HEK293 (cell line): ENCODE results near the gene LHX2.
A peak's percentile ranks its signal among the peaks of the same experiment; 100 is the strongest.

Experiments used
- CTCF ChIA-PET: fragments of 350-600 bp; formaldehyde crosslinking; extraction: SDS; loops from one replicate; lab custom pipeline; 2021; ENCODE audit warnings: antibody characterized with exemption; lab: Yijun Ruan, JAX
- POLR2A ChIA-PET: fragments of 300-600 bp; formaldehyde crosslinking; extraction: SDS; loops from one replicate; lab custom pipeline; 2020; ENCODE audit warnings: antibody characterized with exemption, inconsistent platforms; lab: Yijun Ruan, JAX
- H3K27ac ChIP-seq: fragments of 200-500 bp; sonication (Bioruptor generic); 2 replicates; pipeline ENCODE4 v1.5.1; 2014; ENCODE audit warnings: low read depth, low read length, control low read depth, inconsistent platforms; ENCODE audit errors: extremely low read depth
- H3K36me3 ChIP-seq, 2 experiments: fragments of 200-500 bp in 1 of 2; sonication (Bioruptor generic) in 1 of 2; 1 replicate in 1 of 2; 2 replicates in 1 of 2; pipeline ENCODE4 v1.5.1; 2014 to 2017; ENCODE audit warnings: inconsistent platforms in 2 of 2, low read length in 2 of 2; ENCODE audit not compliant: control insufficient read depth in 2 of 2, insufficient read depth in 1 of 2
- H3K4me1 ChIP-seq: fragments of 200-500 bp; sonication (Bioruptor generic); 2 replicates; pipeline ENCODE4 v1.5.1; 2014; ENCODE audit warnings: mild to moderate bottlenecking, low read length, inconsistent platforms; ENCODE audit not compliant: control insufficient read depth, insufficient read depth
- H3K4me3 ChIP-seq: 2 replicates; pipeline ENCODE4 v1.5.1; 2011; ENCODE audit warnings: low read depth, mild to moderate bottlenecking, control low read depth, low read length, moderate library complexity
- H3K9me3 ChIP-seq: fragments of 200-500 bp; sonication (Bioruptor generic); 2 replicates; pipeline ENCODE4 v1.5.1; 2014; ENCODE audit warnings: low read depth, low read length, inconsistent platforms; ENCODE audit not compliant: control insufficient read depth, insufficient read depth
- GLIS1 ChIP-seq: fragments of 450-650 bp; formaldehyde crosslinking; IDR thresholded peaks from 2 replicates; pipeline ENCODE4 v1.5.1; 2016; ENCODE audit warnings: missing biosample characterization, missing genetic modification characterization
- OSR2 ChIP-seq: fragments of 450-650 bp; formaldehyde crosslinking; IDR thresholded peaks from 2 replicates; pipeline ENCODE4 v1.5.1; 2016; ENCODE audit warnings: missing biosample characterization, missing genetic modification characterization
- SCRT1 ChIP-seq: fragments of 450-650 bp; formaldehyde crosslinking; IDR thresholded peaks from 2 replicates; pipeline ENCODE4 v1.5.1; 2016; ENCODE audit warnings: missing biosample characterization, missing genetic modification characterization, borderline replicate concordance
- TSHZ1 ChIP-seq: fragments of 450-650 bp; formaldehyde crosslinking; IDR thresholded peaks from 2 replicates; pipeline ENCODE4 v1.5.1; 2016; ENCODE audit warnings: missing biosample characterization, missing genetic modification characterization, borderline replicate concordance
- ZBTB20 ChIP-seq: fragments of 450-650 bp; formaldehyde crosslinking; IDR thresholded peaks from 2 replicates; pipeline ENCODE4 v1.5.1; 2016; ENCODE audit warnings: missing biosample characterization, missing genetic modification characterization
- ZFHX2 ChIP-seq: fragments of 450-650 bp; formaldehyde crosslinking; conservative IDR thresholded peaks from 2 replicates; pipeline ENCODE4 v1.5.1; 2016; ENCODE audit warnings: missing biosample characterization, missing genetic modification characterization
- ZFP3 ChIP-seq: fragments of 450-650 bp; formaldehyde crosslinking; IDR thresholded peaks from 2 replicates; pipeline ENCODE4 v1.5.1; 2016; ENCODE audit warnings: low read depth, missing biosample characterization, missing genetic modification characterization
- ZNF354C ChIP-seq: fragments of 450-650 bp; formaldehyde crosslinking; IDR thresholded peaks from 2 replicates; pipeline ENCODE4 v1.5.1; 2016; ENCODE audit warnings: missing biosample characterization, missing genetic modification characterization, low read depth, borderline replicate concordance
- ZNF398 ChIP-seq: fragments of 450-650 bp; formaldehyde crosslinking; IDR thresholded peaks from 2 replicates; pipeline ENCODE4 v1.5.1; 2017; ENCODE audit warnings: missing biosample characterization, missing genetic modification characterization
- ZNF645 ChIP-seq: fragments of 450-650 bp; formaldehyde crosslinking; IDR thresholded peaks from 2 replicates; pipeline ENCODE4; 2016; ENCODE audit warnings: missing biosample characterization, missing genetic modification characterization
- ZNF658 ChIP-seq: fragments of 450-650 bp; formaldehyde crosslinking; IDR thresholded peaks from 2 replicates; pipeline ENCODE4; 2016; ENCODE audit warnings: missing biosample characterization, missing genetic modification characterization
- ZNF76 ChIP-seq: fragments of 450-650 bp; formaldehyde crosslinking; IDR thresholded peaks from 2 replicates; pipeline ENCODE4; 2016; ENCODE audit warnings: low read depth, missing biosample characterization, missing genetic modification characterization, borderline replicate concordance
- ZNF791 ChIP-seq: fragments of 450-650 bp; formaldehyde crosslinking; IDR thresholded peaks from 2 replicates; pipeline ENCODE4 v1.5.1; 2016; ENCODE audit warnings: missing biosample characterization, missing genetic modification characterization
- ZNF830 ChIP-seq: fragments of 450-650 bp; IDR thresholded peaks from 2 replicates; pipeline ENCODE4 v1.5.0; 2018; ENCODE audit warnings: missing biosample characterization, missing genetic modification characterization, low read depth, mild to moderate bottlenecking, moderate library complexity
- TF ChIP-seq, protein P1 (sequence below): fragments of 450-650 bp; formaldehyde crosslinking; IDR thresholded peaks from 2 replicates; pipeline ENCODE4 v1.5.1; 2016; ENCODE audit warnings: missing biosample characterization, missing genetic modification characterization
- TF ChIP-seq, protein P2 (sequence below): fragments of 450-650 bp; formaldehyde crosslinking; IDR thresholded peaks from 2 replicates; pipeline ENCODE4 v1.5.1; 2016; ENCODE audit warnings: missing biosample characterization, missing genetic modification characterization
- TF ChIP-seq, protein P3 (sequence below): fragments of 450-650 bp; formaldehyde crosslinking; IDR thresholded peaks from 2 replicates; pipeline ENCODE4 v1.5.1; 2016; ENCODE audit warnings: missing biosample characterization, missing genetic modification characterization
- TF ChIP-seq, protein P4 (sequence below): fragments of 450-650 bp; formaldehyde crosslinking; IDR thresholded peaks from 2 replicates; pipeline ENCODE4 v1.5.1; 2017; ENCODE audit warnings: missing biosample characterization, missing genetic modification characterization

The LHX2 gene

DNA sequence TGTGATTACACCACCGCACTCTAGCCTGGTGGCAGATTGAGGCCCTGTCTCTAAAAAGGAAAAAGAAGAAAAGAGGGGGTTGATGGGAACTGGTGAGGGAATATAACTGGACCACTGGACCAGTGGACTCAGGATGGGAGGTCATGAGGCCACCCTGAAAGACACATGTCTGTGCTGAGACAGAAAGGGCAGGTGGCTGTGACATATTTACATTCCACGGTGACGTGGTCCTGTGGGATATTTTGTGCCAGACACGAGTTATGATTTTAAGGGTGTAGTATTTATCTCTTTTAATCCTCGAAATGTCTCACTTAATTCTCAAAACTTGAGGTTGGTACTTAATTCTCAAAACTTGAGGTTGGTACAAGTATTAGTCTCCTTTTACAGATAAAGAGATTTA, 32.9 kb downstream of the LHX2 start (continued):
- no peak for TF ChIP-seq SCRT1 (tag by site-specific recombination)
- TF ChIP-seq, protein P1, sequence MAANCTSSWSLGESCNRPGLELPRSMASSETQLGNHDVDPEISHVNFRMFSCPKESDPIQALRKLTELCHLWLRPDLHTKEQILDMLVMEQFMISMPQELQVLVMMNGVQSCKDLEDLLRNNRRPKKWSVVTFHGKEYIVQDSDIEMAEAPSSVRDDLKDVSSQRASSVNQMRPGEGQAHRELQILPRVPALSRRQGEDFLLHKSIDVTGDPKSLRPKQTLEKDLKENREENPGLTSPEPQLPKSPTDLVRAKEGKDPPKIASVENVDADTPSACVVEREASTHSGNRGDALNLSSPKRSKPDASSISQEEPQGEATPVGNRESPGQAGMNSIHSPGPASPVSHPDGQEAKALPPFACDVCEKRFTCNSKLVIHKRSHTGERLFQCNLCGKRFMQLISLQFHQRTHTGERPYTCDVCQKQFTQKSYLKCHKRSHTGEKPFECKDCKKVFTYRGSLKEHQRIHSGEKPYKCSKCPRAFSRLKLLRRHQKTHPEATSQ, result no peak
- TF ChIP-seq, protein P2, sequence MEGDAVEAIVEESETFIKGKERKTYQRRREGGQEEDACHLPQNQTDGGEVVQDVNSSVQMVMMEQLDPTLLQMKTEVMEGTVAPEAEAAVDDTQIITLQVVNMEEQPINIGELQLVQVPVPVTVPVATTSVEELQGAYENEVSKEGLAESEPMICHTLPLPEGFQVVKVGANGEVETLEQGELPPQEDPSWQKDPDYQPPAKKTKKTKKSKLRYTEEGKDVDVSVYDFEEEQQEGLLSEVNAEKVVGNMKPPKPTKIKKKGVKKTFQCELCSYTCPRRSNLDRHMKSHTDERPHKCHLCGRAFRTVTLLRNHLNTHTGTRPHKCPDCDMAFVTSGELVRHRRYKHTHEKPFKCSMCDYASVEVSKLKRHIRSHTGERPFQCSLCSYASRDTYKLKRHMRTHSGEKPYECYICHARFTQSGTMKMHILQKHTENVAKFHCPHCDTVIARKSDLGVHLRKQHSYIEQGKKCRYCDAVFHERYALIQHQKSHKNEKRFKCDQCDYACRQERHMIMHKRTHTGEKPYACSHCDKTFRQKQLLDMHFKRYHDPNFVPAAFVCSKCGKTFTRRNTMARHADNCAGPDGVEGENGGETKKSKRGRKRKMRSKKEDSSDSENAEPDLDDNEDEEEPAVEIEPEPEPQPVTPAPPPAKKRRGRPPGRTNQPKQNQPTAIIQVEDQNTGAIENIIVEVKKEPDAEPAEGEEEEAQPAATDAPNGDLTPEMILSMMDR, result no peak
- TF ChIP-seq OSR2 (tag by site-specific recombination), result no peak
- no peak for TF ChIP-seq TSHZ1
- no peak for TF ChIP-seq ZNF830
- TF ChIP-seq ZNF354C (tag by site-specific recombination), result no peak
- TF ChIP-seq ZFP3 (tag by site-specific recombination), result no peak
- no peak for TF ChIP-seq ZNF791 (tag by site-specific recombination)
- TF ChIP-seq, protein P3, sequence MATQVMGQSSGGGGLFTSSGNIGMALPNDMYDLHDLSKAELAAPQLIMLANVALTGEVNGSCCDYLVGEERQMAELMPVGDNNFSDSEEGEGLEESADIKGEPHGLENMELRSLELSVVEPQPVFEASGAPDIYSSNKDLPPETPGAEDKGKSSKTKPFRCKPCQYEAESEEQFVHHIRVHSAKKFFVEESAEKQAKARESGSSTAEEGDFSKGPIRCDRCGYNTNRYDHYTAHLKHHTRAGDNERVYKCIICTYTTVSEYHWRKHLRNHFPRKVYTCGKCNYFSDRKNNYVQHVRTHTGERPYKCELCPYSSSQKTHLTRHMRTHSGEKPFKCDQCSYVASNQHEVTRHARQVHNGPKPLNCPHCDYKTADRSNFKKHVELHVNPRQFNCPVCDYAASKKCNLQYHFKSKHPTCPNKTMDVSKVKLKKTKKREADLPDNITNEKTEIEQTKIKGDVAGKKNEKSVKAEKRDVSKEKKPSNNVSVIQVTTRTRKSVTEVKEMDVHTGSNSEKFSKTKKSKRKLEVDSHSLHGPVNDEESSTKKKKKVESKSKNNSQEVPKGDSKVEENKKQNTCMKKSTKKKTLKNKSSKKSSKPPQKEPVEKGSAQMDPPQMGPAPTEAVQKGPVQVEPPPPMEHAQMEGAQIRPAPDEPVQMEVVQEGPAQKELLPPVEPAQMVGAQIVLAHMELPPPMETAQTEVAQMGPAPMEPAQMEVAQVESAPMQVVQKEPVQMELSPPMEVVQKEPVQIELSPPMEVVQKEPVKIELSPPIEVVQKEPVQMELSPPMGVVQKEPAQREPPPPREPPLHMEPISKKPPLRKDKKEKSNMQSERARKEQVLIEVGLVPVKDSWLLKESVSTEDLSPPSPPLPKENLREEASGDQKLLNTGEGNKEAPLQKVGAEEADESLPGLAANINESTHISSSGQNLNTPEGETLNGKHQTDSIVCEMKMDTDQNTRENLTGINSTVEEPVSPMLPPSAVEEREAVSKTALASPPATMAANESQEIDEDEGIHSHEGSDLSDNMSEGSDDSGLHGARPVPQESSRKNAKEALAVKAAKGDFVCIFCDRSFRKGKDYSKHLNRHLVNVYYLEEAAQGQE (tag by site-specific recombination), result no peak
- TF ChIP-seq ZNF76 (tag by site-specific recombination), result no peak

- Histone ChIP-seq H3K4me3 (peak overlapping the region; percentile 27), H3K27ac (peak overlapping the region; percentile 64; the same call in 1 of the 2 replicates), H3K4me1 (peaks cover 2% of the 10 kb centered on the region; the same call in 1 of the 2 replicates), H3K36me3 (no peaks in the 10 kb centered on the region), H3K9me3 (no peaks in the 10 kb centered on the region)
- CTCF ChIA-PET, result interaction anchor here (0.5 to 0.7 kb wide), 4 partner anchors 92 to 486 kb away, joined by 3 to 5 read pairs (median 3); no protein-coding TSS in a partner anchor
- POLR2A ChIA-PET, result interaction anchor here (1.5 kb wide), 1 partner anchor 34 kb away, joined by 4 read pairs; no protein-coding TSS in a partner anchor
- TF ChIP-seq ZNF398 (0 out of 2 replicates have a peak, but pooled peaks have one; percentile 42), ZFHX2 (peak; percentile 88; the same call in 1 of the 2 replicates), ZFP3 (tag by site-specific recombination) (peak; percentile 43; the same call in 1 of the 2 replicates), GLIS1 (tag by site-specific recombination) (peak; percentile 94), ZNF645 (no peak), ZBTB20 (tag by site-specific recombination) (peak; percentile 92), ZNF658 (tag by site-specific recombination) (no peak)
- TF ChIP-seq, protein P4, sequence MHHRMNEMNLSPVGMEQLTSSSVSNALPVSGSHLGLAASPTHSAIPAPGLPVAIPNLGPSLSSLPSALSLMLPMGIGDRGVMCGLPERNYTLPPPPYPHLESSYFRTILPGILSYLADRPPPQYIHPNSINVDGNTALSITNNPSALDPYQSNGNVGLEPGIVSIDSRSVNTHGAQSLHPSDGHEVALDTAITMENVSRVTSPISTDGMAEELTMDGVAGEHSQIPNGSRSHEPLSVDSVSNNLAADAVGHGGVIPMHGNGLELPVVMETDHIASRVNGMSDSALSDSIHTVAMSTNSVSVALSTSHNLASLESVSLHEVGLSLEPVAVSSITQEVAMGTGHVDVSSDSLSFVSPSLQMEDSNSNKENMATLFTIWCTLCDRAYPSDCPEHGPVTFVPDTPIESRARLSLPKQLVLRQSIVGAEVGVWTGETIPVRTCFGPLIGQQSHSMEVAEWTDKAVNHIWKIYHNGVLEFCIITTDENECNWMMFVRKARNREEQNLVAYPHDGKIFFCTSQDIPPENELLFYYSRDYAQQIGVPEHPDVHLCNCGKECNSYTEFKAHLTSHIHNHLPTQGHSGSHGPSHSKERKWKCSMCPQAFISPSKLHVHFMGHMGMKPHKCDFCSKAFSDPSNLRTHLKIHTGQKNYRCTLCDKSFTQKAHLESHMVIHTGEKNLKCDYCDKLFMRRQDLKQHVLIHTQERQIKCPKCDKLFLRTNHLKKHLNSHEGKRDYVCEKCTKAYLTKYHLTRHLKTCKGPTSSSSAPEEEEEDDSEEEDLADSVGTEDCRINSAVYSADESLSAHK, result 0 out of 2 replicates have a peak, but pooled peaks have one; percentile 18
Measured at GRCh38 chr9:124045076-124045829, 33.7 kb downstream of the LHX2 start.
